ENCODE data around the gene ZBTB20. TPM values are rescaled to one million over a fixed set of nuclear protein-coding genes. Genes with fewer than 3 reads are reported as not detected.
A peak's percentile ranks its signal among the peaks of the same experiment; 100 is the strongest.

ZBTB20 gene
- total RNA-seq, 6 experiments from 2014 or later: 36.7 to 59.4 (median 46.7) TPM

DNA sequence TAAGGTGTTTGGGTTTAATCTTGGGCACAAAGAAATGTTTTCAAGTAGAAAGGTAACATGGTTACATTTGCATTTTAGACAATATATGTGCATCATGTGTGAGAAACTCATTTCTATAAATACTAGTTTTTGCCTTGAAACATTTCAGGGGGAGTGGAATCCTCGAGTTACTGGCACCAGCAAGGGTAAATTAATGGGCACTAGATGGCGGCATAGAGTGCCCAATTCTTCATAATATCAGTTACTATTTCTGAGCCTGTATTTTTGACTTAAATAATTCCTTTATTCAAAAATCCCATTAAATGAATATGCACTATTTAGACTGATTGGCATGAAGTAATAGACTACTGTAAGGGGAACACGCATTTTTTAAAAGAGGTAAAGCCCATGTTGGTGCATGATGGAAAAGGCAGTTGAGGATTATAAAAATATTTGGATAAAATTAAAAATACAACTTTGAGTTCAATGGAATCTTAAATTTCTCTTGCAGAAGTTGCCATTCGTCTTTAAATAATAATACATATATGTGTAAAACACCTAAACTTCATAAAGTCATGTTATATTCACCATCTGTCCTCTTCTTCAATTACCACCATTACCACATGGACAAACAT, 106.3 kb downstream of the ZBTB20 start:
- 27% methylated on average over 4 of the region's 4 CpGs for WGBS (ENCODE audit: insufficient coverage, low coverage, low lambda C conversion rate, missing lambda C conversion rate)

DNA sequence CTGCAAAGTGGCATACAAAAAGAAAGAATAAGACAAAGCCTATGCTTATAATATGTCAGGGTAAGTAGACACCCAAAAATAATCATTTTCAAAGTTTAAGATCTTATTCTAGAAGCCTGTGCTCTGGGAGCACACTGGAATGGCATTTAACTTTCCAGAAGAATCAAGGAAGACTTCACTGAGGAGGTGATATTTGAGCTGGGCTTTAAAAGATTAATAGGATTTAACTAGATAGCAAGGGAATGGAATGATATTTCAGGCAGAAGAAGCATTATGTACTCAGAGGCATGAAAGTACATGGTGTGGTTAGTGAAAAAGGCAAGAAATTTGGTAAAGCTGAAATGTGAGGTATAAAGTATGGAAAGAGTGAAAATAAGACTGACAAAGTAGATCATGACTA, 106.8 kb downstream of the ZBTB20 start:
- no peaks in the 10 kb centered on the region for H3K4me1 ChIP-seq
- intact Hi-C loops (cut with DNase I): no loop called here
- no peak for TF ChIP-seq POLR2A (IDR thresholded peaks at IDR 0.05)
- TF ChIP-seq, protein P1, sequence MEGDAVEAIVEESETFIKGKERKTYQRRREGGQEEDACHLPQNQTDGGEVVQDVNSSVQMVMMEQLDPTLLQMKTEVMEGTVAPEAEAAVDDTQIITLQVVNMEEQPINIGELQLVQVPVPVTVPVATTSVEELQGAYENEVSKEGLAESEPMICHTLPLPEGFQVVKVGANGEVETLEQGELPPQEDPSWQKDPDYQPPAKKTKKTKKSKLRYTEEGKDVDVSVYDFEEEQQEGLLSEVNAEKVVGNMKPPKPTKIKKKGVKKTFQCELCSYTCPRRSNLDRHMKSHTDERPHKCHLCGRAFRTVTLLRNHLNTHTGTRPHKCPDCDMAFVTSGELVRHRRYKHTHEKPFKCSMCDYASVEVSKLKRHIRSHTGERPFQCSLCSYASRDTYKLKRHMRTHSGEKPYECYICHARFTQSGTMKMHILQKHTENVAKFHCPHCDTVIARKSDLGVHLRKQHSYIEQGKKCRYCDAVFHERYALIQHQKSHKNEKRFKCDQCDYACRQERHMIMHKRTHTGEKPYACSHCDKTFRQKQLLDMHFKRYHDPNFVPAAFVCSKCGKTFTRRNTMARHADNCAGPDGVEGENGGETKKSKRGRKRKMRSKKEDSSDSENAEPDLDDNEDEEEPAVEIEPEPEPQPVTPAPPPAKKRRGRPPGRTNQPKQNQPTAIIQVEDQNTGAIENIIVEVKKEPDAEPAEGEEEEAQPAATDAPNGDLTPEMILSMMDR (IDR thresholded peaks at IDR 0.05): no peak
- no peaks in the 10 kb centered on the region for H3K36me3 ChIP-seq
- no peak for ATAC-seq
- H3K4me3 ChIP-seq: no peak overlapping the region
- no peaks in the 10 kb centered on the region for H3K27me3 ChIP-seq
- DNase-seq: no peak
- no peaks in the 10 kb centered on the region for H3K9me3 ChIP-seq
- H3K27ac ChIP-seq: no peak overlapping the region

More for the DNA sequence above, 106.3 kb downstream of the ZBTB20 start:
- Histone ChIP-seq H3K4me3 (no peak overlapping the region), H3K27me3 (no peaks in the 10 kb centered on the region), H3K9me3 (no peaks in the 10 kb centered on the region), H3K36me3 (no peaks in the 10 kb centered on the region), H3K4me1 (no peaks in the 10 kb centered on the region), H3K27ac (no peak overlapping the region)
- ATAC-seq: peak; percentile 67 to 82 (median 76)
- no peak for DNase-seq
- intact Hi-C loops (cut with DNase I): no loop called here
- TF ChIP-seq, protein P1 (IDR thresholded peaks at IDR 0.05): peak; percentile 51 to 79 (median 72)
- no peak for TF ChIP-seq POLR2A (IDR thresholded peaks at IDR 0.05)

DNA sequence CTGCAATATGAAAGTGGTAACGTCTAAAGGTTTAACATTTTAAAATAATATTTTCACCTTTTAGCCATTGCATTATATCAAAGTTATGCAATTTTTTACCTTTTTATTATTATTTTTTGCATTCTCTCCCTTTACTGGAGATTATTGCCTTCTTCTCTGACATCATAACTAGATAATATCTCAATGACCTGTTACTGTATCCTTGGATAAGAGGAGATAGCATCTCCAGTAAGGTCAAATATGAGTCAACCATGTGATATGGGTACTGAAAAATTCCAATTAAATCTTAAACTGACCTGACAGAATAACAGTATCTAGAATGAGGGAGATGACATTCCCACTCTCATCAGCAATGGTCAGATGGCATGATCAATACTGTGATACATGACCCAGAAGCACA, 108.3 kb downstream of the ZBTB20 start:
- TF ChIP-seq POLR2A (IDR thresholded peaks at IDR 0.05): no peak
- TF ChIP-seq, protein P1 (IDR thresholded peaks at IDR 0.05): no peak
- Histone ChIP-seq H3K27ac (no peak overlapping the region), H3K36me3 (no peaks in the 10 kb centered on the region), H3K9me3 (no peaks in the 10 kb centered on the region), H3K4me1 (no peaks in the 10 kb centered on the region), H3K4me3 (no peak overlapping the region), H3K27me3 (no peaks in the 10 kb centered on the region)
- no peak for DNase-seq
- intact Hi-C loops (cut with DNase I): no loop called here
- no peak for ATAC-seq
- 81% methylated on average over 1 of the region's 1 CpG for WGBS (ENCODE audit: insufficient coverage, low coverage, low lambda C conversion rate, missing lambda C conversion rate)

DNA sequence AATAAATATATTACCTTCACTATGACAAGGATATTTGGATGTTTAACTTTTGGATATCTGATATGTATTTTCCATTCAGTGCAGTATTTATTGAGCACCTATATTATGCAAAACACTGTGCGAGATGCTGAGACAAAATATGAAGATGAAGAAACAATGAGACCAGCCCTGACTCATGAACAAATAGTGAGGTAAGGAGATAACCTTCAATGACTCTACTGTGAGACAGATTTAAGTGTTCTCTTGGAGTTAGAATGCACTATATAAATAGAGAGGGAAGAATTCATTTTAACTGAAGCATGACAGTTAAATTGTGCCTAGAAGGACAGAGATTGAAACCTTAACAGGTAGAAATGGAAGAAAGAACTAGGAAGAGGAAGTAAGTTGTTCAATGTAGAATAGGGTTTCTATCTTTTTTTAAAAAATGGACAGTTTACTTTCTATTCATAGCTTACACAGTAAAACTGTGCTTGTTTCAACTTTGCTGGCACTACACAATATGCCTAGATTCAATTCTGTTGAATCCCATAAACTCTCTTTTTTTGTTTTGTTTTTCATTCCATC, 124.2 kb downstream of the ZBTB20 start:
- intact Hi-C loops (cut with DNase I): no loop called here
- H3K9me3 ChIP-seq: no peaks in the 10 kb centered on the region
- ATAC-seq (no peak), DNase-seq (no peak)
- TF ChIP-seq, protein P1 (IDR thresholded peaks at IDR 0.05): no peak
- no peak for TF ChIP-seq POLR2A (IDR thresholded peaks at IDR 0.05)
- no peak overlapping the region for H3K27ac ChIP-seq
- H3K4me3 ChIP-seq: no peak overlapping the region
- H3K27me3 ChIP-seq: no peaks in the 10 kb centered on the region
- 80% methylated on average over 1 of the region's 1 CpG for WGBS (ENCODE audit: insufficient coverage, low coverage, low lambda C conversion rate, missing lambda C conversion rate)
- no peaks in the 10 kb centered on the region for H3K36me3 ChIP-seq
- H3K4me1 ChIP-seq: no peaks in the 10 kb centered on the region

All from right lobe of liver (tissue), 6 donors.